ENCODE data around the gene TSPAN32. TPM values are rescaled to one million over a fixed set of nuclear protein-coding genes. Genes with fewer than 3 reads are reported as not detected.
"Not testable (repeated sequence)": the region's sequence is repeated elsewhere in the genome, so short reads cannot be mapped to it uniquely, and the experiment has no call there.

TSPAN32 gene
- total and polyA plus RNA-seq, 5 donors: 11.4 to 24.0 (median 14.2) TPM

DNA sequence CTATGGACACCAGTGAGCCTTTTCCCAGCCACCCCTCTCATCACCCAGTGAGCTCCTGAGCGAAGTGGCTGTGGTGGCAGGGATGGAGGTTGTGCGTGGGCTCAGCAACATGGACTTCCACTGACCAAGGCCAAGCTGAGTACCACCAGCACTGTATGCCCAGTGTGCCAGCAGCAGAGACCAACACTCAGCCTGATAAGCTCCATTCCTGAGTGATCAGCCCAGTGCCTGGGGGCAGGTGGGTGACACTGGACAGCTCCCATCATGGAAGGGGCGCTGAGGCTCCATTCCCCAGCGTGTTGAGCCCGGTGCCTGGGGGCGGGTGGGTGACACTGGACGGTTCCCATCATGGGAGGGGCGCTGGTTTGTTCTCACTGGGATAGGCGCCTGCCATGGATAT is 57.7 kb downstream of the TSPAN32 start:
- H3K4me1 ChIP-seq (ENCODE audit: control insufficient read depth, insufficient read depth, low read length): no peaks in the 10 kb centered on the region
- no peak for ATAC-seq
- intact Hi-C loops (cut with DNase I): no loop called here
- H3K27me3 ChIP-seq (ENCODE audit: control insufficient read depth, insufficient read depth): no peaks in the 10 kb centered on the region
- H3K4me3 ChIP-seq (ENCODE audit: low read length): no peak overlapping the region
- WGBS: 93% methylated on average over 9 of the region's 9 CpGs
- peak in 1 of 3 donors; percentile 48 for DNase-seq
- no peak overlapping the region for H3K27ac ChIP-seq (ENCODE audit: low read length)
- no peaks in the 10 kb centered on the region for H3K9me3 ChIP-seq (ENCODE audit: control insufficient read depth, low read length)

DNA sequence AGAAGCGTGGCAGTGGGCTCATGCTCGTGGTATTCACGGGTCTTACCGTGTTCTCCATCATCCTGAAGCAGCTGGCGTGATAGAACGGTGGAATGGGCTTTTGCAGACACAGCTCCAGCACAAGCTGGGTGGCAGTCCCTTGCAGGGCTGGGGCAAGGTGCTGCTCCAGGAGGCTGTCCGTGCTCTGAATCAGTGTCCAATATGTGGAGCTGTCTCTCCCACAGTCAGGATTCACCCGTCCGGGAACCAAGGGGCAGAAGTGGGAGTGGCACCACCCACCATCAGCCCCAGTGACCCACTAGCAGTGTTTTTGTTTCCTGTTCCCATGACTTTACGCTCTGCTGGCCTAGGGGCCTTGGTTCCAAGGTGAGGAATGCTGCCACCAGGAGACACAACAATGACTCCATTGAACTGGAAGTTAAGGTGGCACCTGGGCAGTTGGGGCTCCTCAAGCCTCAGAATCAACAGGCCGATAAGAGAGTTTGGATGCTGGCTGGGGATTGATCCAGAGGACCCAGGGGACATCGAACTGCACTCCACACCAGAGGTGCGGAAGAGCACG is 58.3 kb downstream of the TSPAN32 start:
- no peak for DNase-seq

DNA sequence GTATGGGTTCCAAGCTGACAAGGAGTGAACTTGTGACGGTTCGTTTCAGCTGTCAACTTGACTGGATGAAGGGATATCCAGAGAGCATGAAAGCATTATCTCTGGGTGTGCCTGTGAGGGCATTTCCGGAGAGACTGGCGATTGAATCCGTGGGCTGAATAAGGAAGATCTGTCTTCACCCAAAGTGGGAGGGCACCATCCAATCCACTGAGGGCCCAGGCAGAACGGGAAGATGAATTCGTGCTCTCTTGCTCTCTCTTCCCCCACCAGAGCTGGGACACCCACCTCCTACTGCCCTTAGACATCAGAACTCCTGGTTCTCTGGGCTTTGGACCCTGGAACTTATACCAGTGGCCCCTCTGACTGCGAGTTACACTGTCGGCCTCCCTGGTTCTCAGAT is 59.8 kb downstream of the TSPAN32 start:
- Histone ChIP-seq H3K27ac (ENCODE audit: low read length) (peak overlapping the region; percentile 39), H3K4me3 (ENCODE audit: low read length) (no peak overlapping the region), H3K9me3 (ENCODE audit: control insufficient read depth, low read length) (no peaks in the 10 kb centered on the region), H3K27me3 (ENCODE audit: control insufficient read depth, insufficient read depth) (no peaks in the 10 kb centered on the region), H3K4me1 (ENCODE audit: control insufficient read depth, insufficient read depth, low read length) (peaks cover 5% of the 10 kb centered on the region)
- WGBS: 50% methylated on average over 9 of the region's 9 CpGs
- intact Hi-C loops (cut with DNase I): no loop called here
- no peak for DNase-seq
- ATAC-seq: no peak

More for the DNA sequence above, 58.3 kb downstream of the TSPAN32 start:
- no peak overlapping the region for H3K27ac ChIP-seq (ENCODE audit: low read length)
- no peak for ATAC-seq
- H3K4me3 ChIP-seq (ENCODE audit: low read length): no peak overlapping the region
- H3K9me3 ChIP-seq (ENCODE audit: control insufficient read depth, low read length): no peaks in the 10 kb centered on the region
- intact Hi-C loops (cut with DNase I): no loop called here
- H3K27me3 ChIP-seq (ENCODE audit: control insufficient read depth, insufficient read depth): no peaks in the 10 kb centered on the region
- 94% methylated on average over 14 of the region's 14 CpGs for WGBS
- no peaks in the 10 kb centered on the region for H3K4me1 ChIP-seq (ENCODE audit: control insufficient read depth, insufficient read depth, low read length)

DNA sequence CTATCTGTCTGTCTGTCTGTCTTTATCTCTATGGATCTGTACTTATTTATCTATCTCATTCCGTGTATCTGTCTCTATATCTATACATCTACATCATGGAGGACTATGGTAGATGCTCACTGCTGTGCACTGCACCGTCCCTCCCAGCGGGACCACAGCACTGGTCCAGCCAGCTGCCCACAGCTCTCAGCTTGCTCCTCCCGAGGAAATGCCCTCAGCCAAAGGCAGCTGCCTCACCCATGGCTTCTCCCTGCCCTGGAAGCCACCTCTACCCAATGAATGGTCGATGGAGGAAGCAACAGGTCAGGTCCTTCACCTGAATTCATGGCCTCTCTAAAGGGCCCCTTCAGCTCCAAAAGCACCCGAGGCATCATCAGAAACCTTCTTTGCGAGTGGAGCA is 60.6 kb downstream of the TSPAN32 start:
- intact Hi-C loops (cut with DNase I): no loop called here
- H3K4me3 ChIP-seq (ENCODE audit: low read length): no peak overlapping the region
- WGBS: 85% methylated on average over 7 of the region's 7 CpGs
- ATAC-seq: no peak
- DNase-seq: no peak
- H3K27me3 ChIP-seq (ENCODE audit: control insufficient read depth, insufficient read depth): no peaks in the 10 kb centered on the region
- no peaks in the 10 kb centered on the region for H3K9me3 ChIP-seq (ENCODE audit: control insufficient read depth, low read length)
- H3K4me1 ChIP-seq (ENCODE audit: control insufficient read depth, insufficient read depth, low read length): peaks cover 9% of the 10 kb centered on the region
- H3K27ac ChIP-seq (ENCODE audit: low read length): no peak overlapping the region

DNA sequence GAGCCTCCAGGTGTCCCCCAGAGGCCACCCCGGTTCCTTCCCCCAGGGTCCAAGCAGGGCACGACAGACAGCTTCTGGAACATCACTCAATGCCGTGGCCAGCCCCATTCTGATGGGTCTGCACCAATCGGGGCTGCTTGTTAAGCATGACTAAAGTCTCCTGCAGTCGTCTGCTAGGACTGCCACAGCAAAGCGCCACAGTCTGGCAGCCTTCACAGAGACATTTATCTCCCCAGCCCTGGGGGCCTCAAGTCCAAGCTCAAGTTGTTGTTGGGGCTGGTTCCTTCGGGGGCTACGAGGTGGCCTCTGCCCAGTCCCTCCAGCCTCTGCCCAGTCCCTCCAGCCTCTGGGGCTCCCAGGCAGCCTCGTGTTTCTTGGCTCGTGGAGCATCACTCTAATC is 61.3 kb downstream of the TSPAN32 start:
- intact Hi-C loops (cut with DNase I): no loop called here
- H3K4me1 ChIP-seq (ENCODE audit: control insufficient read depth, insufficient read depth, low read length): peaks cover 9% of the 10 kb centered on the region
- H3K9me3 ChIP-seq (ENCODE audit: control insufficient read depth, low read length): no peaks in the 10 kb centered on the region
- no peak overlapping the region for H3K4me3 ChIP-seq (ENCODE audit: low read length)
- no peaks in the 10 kb centered on the region for H3K27me3 ChIP-seq (ENCODE audit: control insufficient read depth, insufficient read depth)
- WGBS: 82% methylated on average over 10 of the region's 10 CpGs
- no peak for ATAC-seq
- peak in 1 of 3 donors; percentile 28 for DNase-seq
- H3K27ac ChIP-seq (ENCODE audit: low read length): no peak overlapping the region

DNA sequence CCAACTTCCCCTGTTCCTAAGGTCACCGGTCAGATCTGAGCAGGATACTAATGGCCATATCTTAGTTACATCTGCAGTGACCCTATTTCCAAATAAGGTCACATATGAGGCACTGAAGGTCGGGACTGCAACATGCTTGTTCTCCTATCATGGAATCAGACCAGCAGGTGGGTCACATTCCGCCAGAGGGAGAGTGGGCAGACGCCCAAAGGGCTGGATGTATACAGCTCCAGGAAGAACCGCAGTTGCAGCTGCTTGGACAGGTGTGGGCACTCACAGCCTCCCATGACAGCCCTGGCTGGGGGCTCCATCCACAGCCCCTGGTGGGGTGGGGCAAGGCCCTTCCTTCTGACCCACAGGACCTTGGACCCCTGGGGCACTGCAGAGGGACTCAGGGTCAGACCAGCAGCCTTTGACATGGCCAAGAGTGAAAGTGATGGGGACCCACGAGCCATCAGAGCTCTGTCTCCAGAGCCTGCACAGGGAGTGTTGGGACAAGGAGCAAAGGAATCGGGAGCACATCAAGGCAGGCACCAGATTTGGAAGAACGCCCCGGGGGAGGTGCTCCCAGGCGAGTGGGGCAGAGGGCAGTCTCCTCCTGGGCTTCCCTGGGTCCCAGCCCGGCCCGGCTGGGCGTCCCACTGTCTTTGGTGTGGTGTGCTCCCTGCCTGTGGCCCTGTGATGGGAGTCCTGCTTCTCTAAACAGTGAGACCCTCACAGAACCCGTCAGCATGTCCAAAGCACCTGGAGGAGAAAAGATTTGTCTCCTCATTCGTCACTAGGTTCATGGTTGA is 62.0 kb downstream of the TSPAN32 start:
- intact Hi-C loops (cut with DNase I): no loop called here
- no peak overlapping the region for H3K4me3 ChIP-seq (ENCODE audit: low read length)
- no peaks in the 10 kb centered on the region for H3K9me3 ChIP-seq (ENCODE audit: control insufficient read depth, low read length)
- DNase-seq (peak in 2 of 3 donors; percentile 28 to 46), ATAC-seq (no peak)
- H3K4me1 ChIP-seq (ENCODE audit: control insufficient read depth, insufficient read depth, low read length): peaks cover 9% of the 10 kb centered on the region
- 87% methylated on average over 15 of the region's 15 CpGs for WGBS
- no peaks in the 10 kb centered on the region for H3K27me3 ChIP-seq (ENCODE audit: control insufficient read depth, insufficient read depth)
- H3K27ac ChIP-seq (ENCODE audit: low read length): no peak overlapping the region

DNA sequence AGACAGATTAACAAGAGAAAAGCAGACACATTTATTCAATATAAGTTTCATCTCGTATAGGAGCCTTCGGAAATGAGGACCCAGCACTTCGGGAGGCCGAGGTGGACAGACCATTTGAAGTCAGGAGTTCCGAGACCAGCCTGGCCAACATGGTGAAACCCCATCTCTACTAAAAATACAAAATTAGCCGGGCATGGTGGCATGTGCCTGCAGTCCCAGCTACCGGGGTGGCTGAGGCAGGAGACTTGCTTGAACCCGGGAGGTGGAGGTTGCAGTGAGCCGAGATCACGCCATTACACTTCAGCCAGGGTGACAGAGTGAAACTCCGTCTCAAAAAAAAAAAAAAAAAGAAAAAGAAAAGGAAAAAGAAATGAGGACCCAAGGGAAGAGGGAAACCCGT is 62.6 kb downstream of the TSPAN32 start:
- ATAC-seq; H3K4me1 ChIP-seq (ENCODE audit: control insufficient read depth, insufficient read depth, low read length); intact Hi-C loops (cut with DNase I); H3K9me3 ChIP-seq (ENCODE audit: control insufficient read depth, low read length); H3K4me3 ChIP-seq (ENCODE audit: low read length); H3K27ac ChIP-seq (ENCODE audit: low read length); H3K27me3 ChIP-seq (ENCODE audit: control insufficient read depth, insufficient read depth): not testable (repeated sequence)
- WGBS: 96% methylated on average over 12 of the region's 12 CpGs
- DNase-seq: peak in 2 of 3 donors; percentile 18 to 40

DNA sequence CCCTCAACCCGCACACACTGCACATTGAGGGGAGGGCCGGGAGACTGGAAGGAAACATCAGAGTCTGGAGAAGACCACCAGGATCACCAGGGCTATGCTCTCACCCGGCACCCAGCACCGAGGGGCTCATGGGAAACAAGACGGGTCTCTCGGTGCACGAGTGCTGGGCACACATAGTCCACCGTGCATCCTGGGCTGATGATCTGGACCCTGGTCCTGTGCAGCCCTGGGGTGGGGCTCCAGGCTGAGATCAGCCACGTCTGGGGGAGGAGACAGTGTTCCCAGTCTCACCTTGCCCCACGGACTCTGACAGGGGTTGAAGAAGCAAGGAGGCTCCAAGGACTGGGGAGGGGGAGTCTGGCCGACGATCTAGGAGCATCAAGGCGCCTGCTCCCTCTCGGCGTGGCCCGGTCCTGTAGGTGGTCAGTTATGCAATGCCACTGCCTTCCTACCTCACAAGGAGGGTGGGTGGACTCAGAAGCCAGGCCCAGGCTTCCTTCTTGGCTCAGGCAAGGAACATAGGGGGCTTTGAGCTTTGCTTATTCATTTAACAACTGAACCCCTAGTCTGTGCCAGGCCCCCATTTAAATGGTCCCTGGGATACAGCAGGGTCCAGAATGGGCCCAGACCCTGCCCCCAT is 63.9 kb downstream of the TSPAN32 start:
- Histone ChIP-seq H3K27ac (ENCODE audit: low read length) (no peak overlapping the region), H3K4me3 (ENCODE audit: low read length) (no peak overlapping the region), H3K4me1 (ENCODE audit: control insufficient read depth, insufficient read depth, low read length) (peaks cover 9% of the 10 kb centered on the region), H3K9me3 (ENCODE audit: control insufficient read depth, low read length) (no peaks in the 10 kb centered on the region), H3K27me3 (ENCODE audit: control insufficient read depth, insufficient read depth) (no peaks in the 10 kb centered on the region)
- ATAC-seq (no peak), DNase-seq (peak in 2 of 3 donors; percentile 35 to 46)
- intact Hi-C loops (cut with DNase I): loop anchor here in 1 of 4 donors (5.0 kb wide), 1 partner anchor 53 kb away; no protein-coding TSS in a partner anchor
- WGBS: 85% methylated on average over 16 of the region's 16 CpGs

DNA sequence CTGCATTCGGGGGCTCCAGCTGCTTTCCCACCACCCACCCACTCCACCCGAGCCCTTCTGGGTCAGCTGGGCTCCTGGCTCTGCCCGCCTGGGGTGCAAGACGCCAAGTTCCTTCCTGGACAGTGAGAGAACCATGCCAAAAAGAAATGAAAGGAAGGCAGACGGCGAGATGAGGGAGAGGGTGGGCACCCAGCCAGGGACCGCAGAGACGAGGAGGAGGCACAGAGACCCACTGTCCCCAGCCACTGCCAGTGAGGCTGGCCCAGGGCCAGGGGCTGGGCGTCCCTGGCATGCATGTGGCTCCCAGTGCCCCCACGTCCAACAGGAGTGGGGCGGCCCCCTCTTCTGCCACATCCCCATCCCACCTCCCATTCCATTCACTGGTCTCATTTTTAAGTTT is 64.5 kb downstream of the TSPAN32 start:
- intact Hi-C loops (cut with DNase I): loop anchor here in 1 of 4 donors (5.0 kb wide), 1 partner anchor 54 kb away; no protein-coding TSS in a partner anchor

DNA sequence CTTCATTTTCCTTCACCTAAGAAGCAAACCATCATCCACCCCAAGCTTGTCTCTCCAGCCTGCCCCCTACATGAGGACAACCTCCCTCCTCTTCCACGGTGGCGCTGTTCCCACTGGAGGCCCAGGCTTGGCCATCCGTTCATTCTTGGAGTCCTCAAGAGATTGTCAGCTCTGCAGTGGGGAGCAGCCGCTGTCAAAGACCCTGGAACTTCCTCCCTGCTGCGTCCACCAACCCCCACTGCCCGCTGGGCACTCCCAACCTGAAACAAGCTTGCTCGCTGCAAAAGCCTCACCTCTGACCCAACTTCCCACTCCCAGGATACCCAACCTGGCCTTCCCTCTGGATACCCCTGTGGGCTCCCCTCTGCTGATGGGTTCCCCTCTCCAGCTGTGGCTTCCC is 64.9 kb downstream of the TSPAN32 start:
- no peak overlapping the region for H3K27ac ChIP-seq (ENCODE audit: low read length)
- intact Hi-C loops (cut with DNase I): loop anchor here in 1 of 4 donors (5.0 kb wide), 1 partner anchor 54 kb away; no protein-coding TSS in a partner anchor
- peaks cover 9% of the 10 kb centered on the region for H3K4me1 ChIP-seq (ENCODE audit: control insufficient read depth, insufficient read depth, low read length)
- ATAC-seq (no peak), DNase-seq (peak in 2 of 3 donors; percentile 51 to 59)
- WGBS: 69% methylated on average over 7 of the region's 7 CpGs
- no peaks in the 10 kb centered on the region for H3K9me3 ChIP-seq (ENCODE audit: control insufficient read depth, low read length)
- H3K4me3 ChIP-seq (ENCODE audit: low read length): no peak overlapping the region
- H3K27me3 ChIP-seq (ENCODE audit: control insufficient read depth, insufficient read depth): no peaks in the 10 kb centered on the region

More for the DNA sequence above, 64.5 kb downstream of the TSPAN32 start:
- H3K4me3 ChIP-seq (ENCODE audit: low read length): no peak overlapping the region
- H3K9me3 ChIP-seq (ENCODE audit: control insufficient read depth, low read length): no peaks in the 10 kb centered on the region
- WGBS: 31% methylated on average over 11 of the region's 11 CpGs
- H3K4me1 ChIP-seq (ENCODE audit: control insufficient read depth, insufficient read depth, low read length): peaks cover 9% of the 10 kb centered on the region
- peak; percentile 52 to 84 (median 83) for DNase-seq
- no peaks in the 10 kb centered on the region for H3K27me3 ChIP-seq (ENCODE audit: control insufficient read depth, insufficient read depth)
- no peak overlapping the region for H3K27ac ChIP-seq (ENCODE audit: low read length)
- ATAC-seq: peak in 1 of 2 donors; percentile 24
